Measurements from ENCODE around the gene MYADML2. TPM values are rescaled to one million over a fixed set of nuclear protein-coding genes. Genes with fewer than 3 reads are reported as not detected.

Gene MYADML2
- total RNA-seq, 2 donors from 2014 or later = not detected

- Mint-ChIP-seq H3K4me1 (no peaks in the 10 kb centered on the region), H3K4me3 (no peak overlapping the region), H3K9me3 (no peaks in the 10 kb centered on the region), H3K36me3 (ENCODE audit: low read depth) (peaks cover 22% of the 10 kb centered on the region), H3K27ac (no peak overlapping the region), H3K27me3 (ENCODE audit: insufficient read depth) (peaks cover 11% of the 10 kb centered on the region)
- Histone ChIP-seq H3K4me1 (ENCODE audit: control insufficient read depth, insufficient read depth, low read length) (no peaks in the 10 kb centered on the region), H3K4me3 (ENCODE audit: low read length) (no peak overlapping the region), H3K27me3 (ENCODE audit: control insufficient read depth, insufficient read depth, low read length, poor library complexity, severe bottlenecking) (peaks cover 10% of the 10 kb centered on the region), H3K27ac (ENCODE audit: low read depth, low read length) (no peak overlapping the region), H3K36me3 (ENCODE audit: control insufficient read depth, insufficient read depth, low read length) (peaks cover 32% of the 10 kb centered on the region), H3K9me3 (ENCODE audit: control insufficient read depth, low read length) (no peaks in the 10 kb centered on the region), H3K9ac (ENCODE audit: extremely low read depth, low read length, poor library complexity, severe bottlenecking) (no peak overlapping the region)
- DNase-seq = no peak
- WGBS, 2 experiments (ENCODE audit: insufficient coverage in 1 of 2, insufficient read length in 1 of 2) = 89 to 94% methylated on average over 7 to 10 of the region's 10 CpGs
- TF ChIP-seq, protein P1, sequence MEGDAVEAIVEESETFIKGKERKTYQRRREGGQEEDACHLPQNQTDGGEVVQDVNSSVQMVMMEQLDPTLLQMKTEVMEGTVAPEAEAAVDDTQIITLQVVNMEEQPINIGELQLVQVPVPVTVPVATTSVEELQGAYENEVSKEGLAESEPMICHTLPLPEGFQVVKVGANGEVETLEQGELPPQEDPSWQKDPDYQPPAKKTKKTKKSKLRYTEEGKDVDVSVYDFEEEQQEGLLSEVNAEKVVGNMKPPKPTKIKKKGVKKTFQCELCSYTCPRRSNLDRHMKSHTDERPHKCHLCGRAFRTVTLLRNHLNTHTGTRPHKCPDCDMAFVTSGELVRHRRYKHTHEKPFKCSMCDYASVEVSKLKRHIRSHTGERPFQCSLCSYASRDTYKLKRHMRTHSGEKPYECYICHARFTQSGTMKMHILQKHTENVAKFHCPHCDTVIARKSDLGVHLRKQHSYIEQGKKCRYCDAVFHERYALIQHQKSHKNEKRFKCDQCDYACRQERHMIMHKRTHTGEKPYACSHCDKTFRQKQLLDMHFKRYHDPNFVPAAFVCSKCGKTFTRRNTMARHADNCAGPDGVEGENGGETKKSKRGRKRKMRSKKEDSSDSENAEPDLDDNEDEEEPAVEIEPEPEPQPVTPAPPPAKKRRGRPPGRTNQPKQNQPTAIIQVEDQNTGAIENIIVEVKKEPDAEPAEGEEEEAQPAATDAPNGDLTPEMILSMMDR (conservative IDR thresholded peaks at IDR 0.05) = no peak
Measured at GRCh38 chr17:81903415-81903831, 43.6 kb downstream of the MYADML2 start.

- TF ChIP-seq, protein P1 (conservative IDR thresholded peaks at IDR 0.05) = no peak
- no peaks in the 10 kb centered on the region for H3K9me3 ChIP-seq (ENCODE audit: control insufficient read depth, low read length)
- H3K27ac Mint-ChIP-seq = no peak overlapping the region
- H3K4me3 ChIP-seq (ENCODE audit: low read length) = no peak overlapping the region
- WGBS, 2 experiments (ENCODE audit: insufficient coverage in 1 of 2, insufficient read length in 1 of 2) = 75 to 88% methylated on average over 24 to 47 of the region's 47 CpGs
- no peak overlapping the region for H3K9ac ChIP-seq (ENCODE audit: extremely low read depth, low read length, poor library complexity, severe bottlenecking)
- no peaks in the 10 kb centered on the region for H3K9me3 Mint-ChIP-seq
- peaks cover 33% of the 10 kb centered on the region for H3K36me3 ChIP-seq (ENCODE audit: control insufficient read depth, insufficient read depth, low read length)
- peaks cover 24% of the 10 kb centered on the region for H3K36me3 Mint-ChIP-seq (ENCODE audit: low read depth)
- peak; percentile 81 for DNase-seq
- H3K4me1 Mint-ChIP-seq = no peaks in the 10 kb centered on the region
- H3K27ac ChIP-seq (ENCODE audit: low read depth, low read length) = no peak overlapping the region
- H3K4me3 Mint-ChIP-seq = no peak overlapping the region
- H3K27me3 Mint-ChIP-seq (ENCODE audit: insufficient read depth) = peaks cover 11% of the 10 kb centered on the region
- peaks cover 10% of the 10 kb centered on the region for H3K27me3 ChIP-seq (ENCODE audit: control insufficient read depth, insufficient read depth, low read length, poor library complexity, severe bottlenecking)
- H3K4me1 ChIP-seq (ENCODE audit: control insufficient read depth, insufficient read depth, low read length) = no peaks in the 10 kb centered on the region
Measured at GRCh38 chr17:81902653-81903414, 44.2 kb downstream of the MYADML2 start.

DNA sequence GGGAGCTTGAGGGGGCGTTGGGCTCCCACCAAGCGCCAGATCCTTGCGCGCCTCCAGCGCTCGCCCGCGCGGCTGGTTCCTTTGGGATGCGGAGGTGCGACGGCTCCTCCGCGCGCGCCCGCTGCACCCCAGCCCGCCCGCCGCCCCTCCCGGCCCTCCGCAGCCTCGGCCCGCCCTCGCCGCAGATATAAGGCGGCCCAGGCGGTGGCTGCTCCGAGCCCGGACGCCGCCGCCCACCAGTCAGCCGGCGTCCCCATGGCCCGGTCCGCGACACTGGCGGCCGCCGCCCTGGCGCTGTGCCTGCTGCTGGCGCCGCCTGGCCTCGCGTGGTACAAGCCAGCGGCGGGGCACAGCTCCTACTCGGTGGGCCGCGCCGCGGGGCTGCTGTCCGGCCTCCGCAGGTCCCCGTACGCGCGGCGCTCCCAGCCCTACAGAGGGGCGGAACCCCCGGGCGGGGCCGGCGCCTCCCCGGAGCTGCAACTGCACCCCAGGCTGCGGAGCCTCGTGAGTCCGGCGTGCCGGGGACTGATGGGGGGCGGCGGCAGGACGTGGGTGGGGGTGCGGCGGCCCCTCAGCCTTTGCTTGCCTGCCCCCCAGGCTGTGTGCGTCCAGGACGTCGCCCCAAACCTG lies 44.9 kb downstream of the MYADML2 start, which contains the start of gene NPB:
Gene NPB (plus strand): TSS at position 216 of the 630 bp plus-strand sequence. CDS start 40 bp downstream, at position 256.
- Histone ChIP-seq H3K4me3 (ENCODE audit: low read length) (no peak within 1 kb of the TSS), H3K9ac (ENCODE audit: extremely low read depth, low read length, poor library complexity, severe bottlenecking) (no peak within 1 kb of the TSS), H3K36me3 (ENCODE audit: control insufficient read depth, insufficient read depth, low read length) (peaks cover 32% of the 10 kb centered on the region), H3K4me1 (ENCODE audit: control insufficient read depth, insufficient read depth, low read length) (no peaks in the 10 kb centered on the region), H3K9me3 (ENCODE audit: control insufficient read depth, low read length) (no peaks in the 10 kb centered on the region), H3K27me3 (ENCODE audit: control insufficient read depth, insufficient read depth, low read length, poor library complexity, severe bottlenecking) (peaks cover 10% of the 10 kb centered on the region), H3K27ac (ENCODE audit: low read depth, low read length) (no peak within 1 kb of the TSS)
- Mint-ChIP-seq H3K27ac (no peak within 1 kb of the TSS), H3K36me3 (ENCODE audit: low read depth) (peaks cover 26% of the 10 kb centered on the region), H3K9me3 (no peaks in the 10 kb centered on the region), H3K27me3 (ENCODE audit: insufficient read depth) (peaks cover 11% of the 10 kb centered on the region), H3K4me3 (peak within 1 kb of the TSS; percentile 9), H3K4me1 (no peaks in the 10 kb centered on the region)
- WGBS, 2 experiments (ENCODE audit: insufficient coverage in 1 of 2, insufficient read length in 1 of 2) = 9 to 20% methylated on average over 10 to 79 of the region's 79 CpGs
- peak; percentile 82 for DNase-seq
- TF ChIP-seq, protein P1 (conservative IDR thresholded peaks at IDR 0.05) = no peak
